OCI-LY1 (cell line): ENCODE measurements around the gene SRRM2.

Experiments used
- EZH2 ChIP-seq: fragments of 200-600 bp; sonication (generic), shearing (Covaris generic); IDR thresholded peaks from 2 replicates; pipeline ENCODE4 v1.8.0; 2017; ENCODE audit warnings: borderline replicate concordance, mixed run types, mild to moderate bottlenecking, antibody characterized with exemption, low read length, moderate library complexity, mixed read lengths
- TF ChIP-seq, protein P1 (sequence below): fragments of 200-600 bp; sonication (generic), shearing (Covaris generic); IDR thresholded peaks from 2 replicates; pipeline ENCODE4 v1.5.1; 2017; ENCODE audit warnings: mild to moderate bottlenecking, antibody characterized with exemption, low read length, moderate library complexity, mixed read lengths

DNA sequence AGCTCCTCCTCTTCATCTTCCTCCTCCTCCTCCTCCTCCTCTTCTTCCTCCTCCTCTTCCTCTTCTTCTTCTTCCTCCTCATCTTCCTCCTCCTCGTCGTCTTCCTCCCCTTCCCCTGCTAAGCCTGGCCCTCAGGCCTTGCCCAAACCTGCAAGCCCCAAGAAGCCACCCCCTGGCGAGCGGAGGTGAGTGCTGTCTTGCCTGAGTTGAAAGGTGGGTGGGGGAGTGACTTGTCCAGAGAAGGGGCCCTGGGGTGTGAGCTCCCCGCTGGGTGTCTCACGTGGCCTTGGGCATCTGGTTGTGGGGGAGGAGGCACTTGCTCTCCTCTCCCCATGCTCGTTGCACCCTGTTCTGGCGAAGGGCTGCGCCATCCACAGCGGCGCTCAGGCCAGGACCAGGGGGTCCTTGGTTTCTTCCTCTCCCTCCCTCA, 16.7 kb downstream of the SRRM2 start:
- TF ChIP-seq, protein P1, sequence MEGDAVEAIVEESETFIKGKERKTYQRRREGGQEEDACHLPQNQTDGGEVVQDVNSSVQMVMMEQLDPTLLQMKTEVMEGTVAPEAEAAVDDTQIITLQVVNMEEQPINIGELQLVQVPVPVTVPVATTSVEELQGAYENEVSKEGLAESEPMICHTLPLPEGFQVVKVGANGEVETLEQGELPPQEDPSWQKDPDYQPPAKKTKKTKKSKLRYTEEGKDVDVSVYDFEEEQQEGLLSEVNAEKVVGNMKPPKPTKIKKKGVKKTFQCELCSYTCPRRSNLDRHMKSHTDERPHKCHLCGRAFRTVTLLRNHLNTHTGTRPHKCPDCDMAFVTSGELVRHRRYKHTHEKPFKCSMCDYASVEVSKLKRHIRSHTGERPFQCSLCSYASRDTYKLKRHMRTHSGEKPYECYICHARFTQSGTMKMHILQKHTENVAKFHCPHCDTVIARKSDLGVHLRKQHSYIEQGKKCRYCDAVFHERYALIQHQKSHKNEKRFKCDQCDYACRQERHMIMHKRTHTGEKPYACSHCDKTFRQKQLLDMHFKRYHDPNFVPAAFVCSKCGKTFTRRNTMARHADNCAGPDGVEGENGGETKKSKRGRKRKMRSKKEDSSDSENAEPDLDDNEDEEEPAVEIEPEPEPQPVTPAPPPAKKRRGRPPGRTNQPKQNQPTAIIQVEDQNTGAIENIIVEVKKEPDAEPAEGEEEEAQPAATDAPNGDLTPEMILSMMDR, result no peak
- TF ChIP-seq EZH2, result no peak
